ENCODE results near the gene TMOD1. TPM values are rescaled to one million over a fixed set of nuclear protein-coding genes. Genes with fewer than 3 reads are reported as not detected.

TMOD1 gene
- polyA plus RNA-seq, 3 donors: 1.4 to 1.9 (median 1.6) TPM

GRCh38 chr9:97516111-97516510 is 14.6 kb downstream of the TMOD1 start:
- no peak for DNase-seq

GRCh38 chr9:97517331-97518089 is 16.0 kb downstream of the TMOD1 start:
- DNase-seq: no peak

GRCh38 chr9:97518166-97518908 is 16.9 kb downstream of the TMOD1 start:
- no peak for DNase-seq

- peak; percentile 52 for DNase-seq
Observed at GRCh38 chr9:97518909-97519307, 17.4 kb downstream of the TMOD1 start.

- DNase-seq: no peak
Observed at GRCh38 chr9:97519441-97519970, 18.0 kb downstream of the TMOD1 start.

GRCh38 chr9:97521576-97522333 is 20.3 kb downstream of the TMOD1 start:
- no peak for DNase-seq

GRCh38 chr9:97524424-97524823 is 23.0 kb downstream of the TMOD1 start:
- DNase-seq: no peak

- DNase-seq: no peak
Observed at GRCh38 chr9:97525451-97525850, 24.0 kb downstream of the TMOD1 start.

GRCh38 chr9:97526895-97527575 is 25.6 kb downstream of the TMOD1 start:
- no peak for DNase-seq

- DNase-seq: peak; percentile 54
Observed at GRCh38 chr9:97527626-97528528, 26.4 kb downstream of the TMOD1 start.

- DNase-seq: peak; percentile 9
Observed at GRCh38 chr9:97528529-97529230, 27.2 kb downstream of the TMOD1 start.

GRCh38 chr9:97529363-97530076 is 28.1 kb downstream of the TMOD1 start:
- DNase-seq: no peak

GRCh38 chr9:97531888-97532376 is 30.5 kb downstream of the TMOD1 start:
- peak; percentile 15 for DNase-seq

GRCh38 chr9:97534185-97534584 is 32.7 kb downstream of the TMOD1 start:
- DNase-seq: no peak

GRCh38 chr9:97534961-97535594 is 33.6 kb downstream of the TMOD1 start:
- no peak for DNase-seq

GRCh38 chr9:97535771-97536170 is 34.3 kb downstream of the TMOD1 start:
- no peak for DNase-seq

GRCh38 chr9:97536480-97536879 is 35.0 kb downstream of the TMOD1 start:
- no peak for DNase-seq

- DNase-seq: no peak
Observed at GRCh38 chr9:97543561-97543960, 42.1 kb downstream of the TMOD1 start.

GRCh38 chr9:97545486-97545885 is 44.0 kb downstream of the TMOD1 start:
- no peak for DNase-seq
